Measurements from ENCODE around the gene CTSK.
"Not testable (repeated sequence)": the region's sequence is repeated elsewhere in the genome, so short reads cannot be mapped to it uniquely, and the experiment has no call there.

CTSK gene

DNA sequence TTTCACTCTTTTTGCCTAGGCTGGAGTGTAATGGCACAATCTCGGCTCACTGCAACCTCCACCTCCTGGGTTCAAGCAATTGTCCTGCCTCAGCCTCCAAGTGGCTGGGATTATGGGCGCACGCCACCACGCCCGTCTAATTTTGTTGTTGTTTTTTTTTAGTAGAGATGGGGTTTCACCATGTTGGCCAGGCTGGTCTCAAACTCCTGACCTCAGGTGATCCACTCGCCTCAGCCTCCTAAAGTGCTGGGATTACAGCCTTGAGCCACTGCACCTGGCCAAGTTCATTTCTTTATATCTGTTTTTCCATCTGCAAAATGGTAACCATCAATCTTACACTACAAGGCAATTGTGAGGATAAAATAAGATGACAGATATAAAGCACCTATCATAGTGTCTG lies 25.9 kb upstream of the CTSK start:
- WGBS (ENCODE audit: insufficient coverage, insufficient read length) = no CpG with 5 or more reads among the region's 6 CpGs
- not testable (repeated sequence) for H3K4me1 ChIP-seq (ENCODE audit: control insufficient read depth, insufficient read depth, low read length); H3K27me3 ChIP-seq (ENCODE audit: control insufficient read depth, insufficient read depth, low read length); DNase-seq (ENCODE audit: low read depth, low spot score); H3K27ac ChIP-seq (ENCODE audit: low read length); H3K4me3 ChIP-seq (ENCODE audit: low read length); H3K36me3 ChIP-seq (ENCODE audit: control insufficient read depth, insufficient read depth, low read length); H3K9me3 ChIP-seq (ENCODE audit: control insufficient read depth, insufficient read depth, low read length)

DNA sequence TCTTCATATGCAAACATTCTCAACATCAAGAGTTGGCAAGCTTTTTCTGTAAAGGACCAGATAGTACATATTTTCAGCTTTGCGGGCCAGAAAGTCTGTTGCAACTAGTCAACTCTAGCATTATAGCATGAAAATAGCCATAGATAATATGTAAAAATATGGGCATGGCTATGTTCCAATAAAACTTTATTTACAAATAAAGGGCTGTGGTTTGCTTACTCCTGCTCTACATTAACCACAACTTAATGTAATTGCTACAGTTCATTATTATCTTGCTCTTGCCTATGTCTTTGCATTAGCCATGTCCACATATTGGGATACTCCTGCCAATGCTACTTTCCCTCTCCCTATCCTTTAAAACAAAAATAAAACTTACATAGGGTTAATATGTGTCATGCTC lies 24.5 kb upstream of the CTSK start:
- Histone ChIP-seq H3K27ac (ENCODE audit: low read length) (no peak overlapping the region), H3K4me1 (ENCODE audit: control insufficient read depth, insufficient read depth, low read length) (no peaks in the 10 kb centered on the region), H3K27me3 (ENCODE audit: control insufficient read depth, insufficient read depth, low read length) (no peaks in the 10 kb centered on the region), H3K36me3 (ENCODE audit: control insufficient read depth, insufficient read depth, low read length) (no peaks in the 10 kb centered on the region; the same call in 1 of the 2 replicates), H3K4me3 (ENCODE audit: low read length) (no peak overlapping the region), H3K9me3 (ENCODE audit: control insufficient read depth, insufficient read depth, low read length) (no peaks in the 10 kb centered on the region)
- WGBS (ENCODE audit: insufficient coverage, insufficient read length) = no CpG with 5 or more reads among the region's 1 CpG
- DNase-seq (ENCODE audit: low read depth, low spot score) = no peak

DNA sequence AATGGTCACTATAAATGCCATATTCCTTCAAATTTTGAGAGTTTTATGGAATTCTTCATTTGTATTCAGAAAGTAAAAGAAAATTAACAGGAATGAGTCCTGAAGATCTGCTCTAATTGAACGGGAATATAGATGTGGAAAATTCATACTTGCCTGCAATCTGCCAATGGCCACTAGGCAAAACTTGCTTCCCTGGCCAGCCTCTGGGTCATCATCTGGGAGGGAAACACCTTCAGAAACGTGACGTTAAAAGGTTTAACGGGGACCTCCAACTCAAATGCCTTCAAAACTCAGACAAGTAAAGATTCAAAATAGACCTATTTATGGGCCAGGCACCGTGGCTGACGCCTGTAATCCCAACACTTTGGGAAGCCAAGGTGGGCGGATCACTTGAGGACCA lies 21.7 kb upstream of the CTSK start:
- no peaks in the 10 kb centered on the region for H3K27me3 ChIP-seq (ENCODE audit: control insufficient read depth, insufficient read depth, low read length)
- H3K27ac ChIP-seq (ENCODE audit: low read length) = no peak overlapping the region
- H3K4me3 ChIP-seq (ENCODE audit: low read length) = no peak overlapping the region
- no peak for DNase-seq (ENCODE audit: low read depth, low spot score)
- H3K9me3 ChIP-seq (ENCODE audit: control insufficient read depth, insufficient read depth, low read length) = no peaks in the 10 kb centered on the region
- WGBS (ENCODE audit: insufficient coverage, insufficient read length) = no CpG with 5 or more reads among the region's 7 CpGs
- no peaks in the 10 kb centered on the region for H3K4me1 ChIP-seq (ENCODE audit: control insufficient read depth, insufficient read depth, low read length)
- no peaks in the 10 kb centered on the region; the same call in 1 of the 2 replicates for H3K36me3 ChIP-seq (ENCODE audit: control insufficient read depth, insufficient read depth, low read length)

DNA sequence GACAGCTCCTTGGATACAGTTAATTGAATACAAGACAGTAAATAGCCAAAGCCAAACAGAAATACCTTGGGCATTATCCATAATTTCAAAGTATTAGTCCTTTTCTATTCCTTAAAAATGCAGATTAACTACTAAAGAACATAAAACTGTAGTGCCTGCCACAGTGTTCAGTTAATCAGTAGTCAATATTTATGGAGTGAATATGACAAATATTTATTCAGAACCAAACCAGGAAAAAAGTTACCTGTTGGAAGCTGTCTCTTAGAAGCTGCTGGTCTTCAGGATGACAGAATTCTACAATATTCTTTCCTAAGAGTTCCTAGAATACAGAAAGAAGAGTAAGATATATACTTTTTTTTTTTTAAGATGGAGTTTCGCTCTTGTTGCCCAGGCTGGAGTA lies 18.2 kb upstream of the CTSK start:
- no peak overlapping the region for H3K4me3 ChIP-seq (ENCODE audit: low read length)
- no peak for DNase-seq (ENCODE audit: low read depth, low spot score)
- no peak overlapping the region for H3K27ac ChIP-seq (ENCODE audit: low read length)
- H3K9me3 ChIP-seq (ENCODE audit: control insufficient read depth, insufficient read depth, low read length) = no peaks in the 10 kb centered on the region
- WGBS (ENCODE audit: insufficient coverage, insufficient read length) = no CpG with 5 or more reads among the region's 1 CpG
- no peaks in the 10 kb centered on the region; the same call in 1 of the 2 replicates for H3K36me3 ChIP-seq (ENCODE audit: control insufficient read depth, insufficient read depth, low read length)
- no peaks in the 10 kb centered on the region for H3K27me3 ChIP-seq (ENCODE audit: control insufficient read depth, insufficient read depth, low read length)
- no peaks in the 10 kb centered on the region for H3K4me1 ChIP-seq (ENCODE audit: control insufficient read depth, insufficient read depth, low read length)

DNA sequence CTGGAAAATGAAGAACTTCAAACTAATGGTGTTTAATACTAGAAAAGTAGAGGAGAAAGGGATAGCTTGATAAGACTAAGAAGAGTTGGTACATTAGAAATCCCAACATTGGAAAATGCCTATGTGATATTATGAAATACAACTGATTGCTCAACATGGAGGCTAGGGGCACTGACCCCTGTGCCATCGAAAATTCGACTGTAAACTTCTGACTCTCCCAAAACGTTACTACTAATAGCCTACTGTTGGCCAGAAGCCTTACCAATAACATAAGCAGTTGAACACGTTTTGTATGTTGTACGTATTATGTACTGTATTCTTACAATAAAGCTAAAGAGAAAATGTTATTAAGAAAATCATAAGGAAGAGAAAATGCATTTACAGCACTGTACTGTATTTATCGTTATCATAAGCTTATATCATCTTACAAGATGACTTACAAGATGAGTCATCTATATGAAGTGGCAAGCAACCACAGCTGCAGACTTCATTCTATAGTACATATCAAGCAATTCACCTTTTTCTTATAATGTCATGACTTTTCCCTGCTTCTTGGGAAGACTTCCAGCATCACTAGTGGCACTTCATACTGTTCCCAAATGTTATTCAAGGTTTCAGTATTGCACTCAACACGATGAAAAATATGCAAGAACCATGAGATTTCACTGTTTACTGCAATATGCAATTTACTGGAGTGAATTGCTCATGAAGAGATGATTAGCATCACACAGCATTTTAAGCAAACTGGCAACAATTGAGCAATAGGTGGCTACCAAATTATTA lies 12.9 kb upstream of the CTSK start:
- Histone ChIP-seq H3K27me3 (ENCODE audit: control insufficient read depth, insufficient read depth, low read length) (no peaks in the 10 kb centered on the region), H3K27ac (ENCODE audit: low read length) (no peak overlapping the region), H3K4me3 (ENCODE audit: low read length) (no peak overlapping the region), H3K4me1 (ENCODE audit: control insufficient read depth, insufficient read depth, low read length) (no peaks in the 10 kb centered on the region), H3K9me3 (ENCODE audit: control insufficient read depth, insufficient read depth, low read length) (no peaks in the 10 kb centered on the region), H3K36me3 (ENCODE audit: control insufficient read depth, insufficient read depth, low read length) (peaks cover 6% of the 10 kb centered on the region; the same call in 1 of the 2 replicates)
- DNase-seq (ENCODE audit: low read depth, low spot score) = no peak
- no CpG with 5 or more reads among the region's 7 CpGs for WGBS (ENCODE audit: insufficient coverage, insufficient read length)

DNA sequence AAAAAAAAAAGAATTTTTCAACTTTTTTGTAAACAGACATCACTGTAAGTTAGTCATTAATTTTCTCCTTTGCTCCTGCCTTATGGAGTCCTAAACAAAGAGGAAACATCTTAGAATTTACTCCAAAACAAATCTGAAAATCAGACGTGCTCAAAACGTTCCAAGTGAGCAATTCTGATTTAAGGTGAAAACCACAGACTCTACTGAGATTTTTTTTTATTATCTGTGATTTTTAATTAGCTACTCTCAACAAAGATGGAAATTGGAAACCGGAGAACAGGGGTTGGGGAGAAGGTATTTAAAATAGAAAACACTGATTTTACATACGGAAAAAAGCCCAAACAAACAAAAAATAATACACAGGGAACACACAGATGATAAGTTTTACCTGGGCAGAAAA lies 7.8 kb upstream of the CTSK start:
- no peak for DNase-seq (ENCODE audit: low read depth, low spot score)
- H3K4me3 ChIP-seq (ENCODE audit: low read length) = no peak overlapping the region
- no peaks in the 10 kb centered on the region for H3K27me3 ChIP-seq (ENCODE audit: control insufficient read depth, insufficient read depth, low read length)
- WGBS (ENCODE audit: insufficient coverage, insufficient read length) = no CpG with 5 or more reads among the region's 4 CpGs
- peaks cover 16% of the 10 kb centered on the region; the same call in 1 of the 2 replicates for H3K36me3 ChIP-seq (ENCODE audit: control insufficient read depth, insufficient read depth, low read length)
- H3K9me3 ChIP-seq (ENCODE audit: control insufficient read depth, insufficient read depth, low read length) = no peaks in the 10 kb centered on the region
- no peak overlapping the region for H3K27ac ChIP-seq (ENCODE audit: low read length)
- H3K4me1 ChIP-seq (ENCODE audit: control insufficient read depth, insufficient read depth, low read length) = no peaks in the 10 kb centered on the region

DNA sequence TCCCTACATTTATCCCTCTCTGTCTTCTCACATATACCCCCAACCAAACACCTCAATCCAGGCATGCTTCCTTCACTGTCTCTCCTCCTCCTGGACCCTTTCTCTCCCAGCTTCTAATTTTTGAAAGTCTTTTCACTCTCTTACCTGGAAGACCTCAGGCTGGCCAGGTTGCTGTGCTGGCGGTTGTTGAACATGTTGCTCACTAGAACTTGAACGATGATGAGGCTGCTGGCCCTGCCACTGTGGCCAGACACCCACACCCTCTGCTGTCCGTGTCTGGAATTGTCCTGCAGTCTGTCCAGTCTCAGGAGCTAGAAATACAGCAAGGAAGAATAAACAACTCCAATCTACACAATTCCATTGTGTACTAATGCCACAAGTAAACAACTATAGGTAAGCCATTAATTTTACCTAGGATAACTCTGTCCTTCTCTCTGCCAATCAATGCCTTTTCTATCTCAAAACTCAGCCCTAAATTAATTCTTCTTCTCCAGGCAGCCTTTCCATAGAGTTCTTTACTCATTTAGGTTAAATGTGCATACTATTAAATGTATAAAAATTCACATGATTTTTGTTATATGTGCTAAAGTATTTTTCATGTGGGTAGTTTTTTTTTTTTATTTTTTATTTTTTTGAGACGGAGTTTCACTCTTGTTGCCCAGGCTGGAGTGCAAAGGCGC lies 5.1 kb upstream of the CTSK start:
- Histone ChIP-seq H3K4me1 (ENCODE audit: control insufficient read depth, insufficient read depth, low read length) (0 out of 2 replicates have a peak, but pooled peaks cover under 1% of the 10 kb centered on the region), H3K4me3 (ENCODE audit: low read length) (no peak overlapping the region), H3K27me3 (ENCODE audit: control insufficient read depth, insufficient read depth, low read length) (no peaks in the 10 kb centered on the region), H3K9me3 (ENCODE audit: control insufficient read depth, insufficient read depth, low read length) (no peaks in the 10 kb centered on the region), H3K36me3 (ENCODE audit: control insufficient read depth, insufficient read depth, low read length) (peaks cover 16% of the 10 kb centered on the region; the same call in 1 of the 2 replicates), H3K27ac (ENCODE audit: low read length) (no peak overlapping the region)
- no CpG with 5 or more reads among the region's 5 CpGs for WGBS (ENCODE audit: insufficient coverage, insufficient read length)
- DNase-seq (ENCODE audit: low read depth, low spot score) = no peak

DNA sequence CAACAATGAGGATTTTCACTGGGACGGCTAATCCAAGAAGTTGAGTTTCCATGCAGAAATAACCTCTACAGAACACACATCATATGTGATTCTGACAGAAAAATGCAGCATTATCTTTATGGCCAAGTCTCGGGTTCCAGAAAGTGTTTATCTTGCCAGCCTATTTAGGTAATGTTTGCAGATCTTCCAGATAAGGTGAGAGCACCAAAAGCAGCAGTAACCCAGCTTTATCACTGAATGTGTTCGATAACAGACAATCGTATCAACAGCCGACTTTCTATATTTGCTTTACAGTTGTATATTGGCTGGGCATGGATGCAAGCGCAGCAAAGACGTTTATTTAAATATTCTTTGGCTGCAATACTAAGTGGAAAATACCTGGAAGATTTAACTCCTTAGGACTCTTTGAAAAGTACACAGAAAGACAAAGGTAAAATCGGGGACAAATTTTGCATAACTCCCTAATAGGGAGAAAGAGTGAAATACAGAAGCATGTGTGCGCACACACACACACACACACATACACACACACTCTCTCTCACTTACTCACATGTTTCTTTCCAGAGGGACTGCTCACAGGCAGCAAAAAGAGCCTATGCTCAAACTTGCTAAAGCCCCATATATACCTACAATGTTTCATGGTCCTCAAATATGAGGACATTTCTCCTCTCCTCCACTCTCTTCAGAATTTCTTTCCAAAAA lies 3.0 kb upstream of the CTSK start:
- Histone ChIP-seq H3K4me3 (ENCODE audit: low read length) (no peak overlapping the region), H3K9me3 (ENCODE audit: control insufficient read depth, insufficient read depth, low read length) (no peaks in the 10 kb centered on the region), H3K27ac (ENCODE audit: low read length) (no peak overlapping the region), H3K4me1 (ENCODE audit: control insufficient read depth, insufficient read depth, low read length) (0 out of 2 replicates have a peak, but pooled peaks cover 4% of the 10 kb centered on the region), H3K36me3 (ENCODE audit: control insufficient read depth, insufficient read depth, low read length) (peaks cover 9% of the 10 kb centered on the region; the same call in 1 of the 2 replicates), H3K27me3 (ENCODE audit: control insufficient read depth, insufficient read depth, low read length) (no peaks in the 10 kb centered on the region)
- DNase-seq (ENCODE audit: low read depth, low spot score) = no peak
- WGBS (ENCODE audit: insufficient coverage, insufficient read length) = no CpG with 5 or more reads among the region's 9 CpGs

DNA sequence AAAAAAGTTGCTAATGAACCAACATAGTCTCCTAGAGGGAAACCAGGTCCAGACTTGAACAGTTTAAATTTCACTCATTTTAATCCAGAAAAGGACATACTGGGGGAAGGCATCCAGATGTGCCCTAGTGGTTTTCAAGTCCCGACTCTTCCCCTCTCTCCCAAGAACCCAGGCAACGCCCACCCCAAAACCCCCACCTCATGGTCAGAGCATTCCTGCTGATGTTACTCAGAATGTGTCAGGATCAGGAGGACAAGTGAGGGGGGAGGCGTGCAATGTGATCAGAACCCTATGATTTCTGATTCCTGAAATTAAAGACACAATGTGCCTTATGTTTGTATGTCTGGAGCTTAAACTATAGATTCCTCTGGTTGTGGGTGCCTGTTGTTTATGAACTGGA lies 1.6 kb upstream of the CTSK start:
- Histone ChIP-seq H3K9me3 (ENCODE audit: control insufficient read depth, insufficient read depth, low read length) (no peaks in the 10 kb centered on the region), H3K4me1 (ENCODE audit: control insufficient read depth, insufficient read depth, low read length) (0 out of 2 replicates have a peak, but pooled peaks cover 4% of the 10 kb centered on the region), H3K4me3 (ENCODE audit: low read length) (no peak overlapping the region), H3K36me3 (ENCODE audit: control insufficient read depth, insufficient read depth, low read length) (peaks cover 9% of the 10 kb centered on the region; the same call in 1 of the 2 replicates), H3K27ac (ENCODE audit: low read length) (no peak overlapping the region), H3K27me3 (ENCODE audit: control insufficient read depth, insufficient read depth, low read length) (no peaks in the 10 kb centered on the region)
- WGBS (ENCODE audit: insufficient coverage, insufficient read length) = no CpG with 5 or more reads among the region's 3 CpGs
- no peak for DNase-seq (ENCODE audit: low read depth, low spot score)

DNA sequence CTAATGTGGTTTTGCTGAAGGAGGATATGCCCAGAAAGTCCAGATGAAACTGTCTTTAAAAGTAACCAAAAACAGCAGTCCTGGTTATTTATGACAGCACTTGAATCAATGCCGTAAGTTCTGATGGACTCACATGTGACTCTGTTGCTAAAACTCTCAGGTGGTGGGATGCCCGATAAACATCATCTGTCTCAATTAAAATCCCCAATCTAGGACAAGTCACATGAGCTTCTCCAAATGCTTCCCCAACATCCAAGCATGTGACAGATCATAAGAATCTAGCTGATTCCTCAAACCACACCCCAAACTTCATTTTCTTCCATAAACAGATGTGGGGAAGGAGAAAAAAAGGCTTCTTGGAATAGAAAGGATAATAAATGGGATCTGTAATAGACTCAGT lies 786 bp upstream of the CTSK start:
- no CpG with 5 or more reads among the region's 2 CpGs for WGBS (ENCODE audit: insufficient coverage, insufficient read length)

More for the DNA sequence above, 786 bp upstream of the CTSK start:
- H3K27ac ChIP-seq (ENCODE audit: low read length) = no peak overlapping the region
- H3K36me3 ChIP-seq (ENCODE audit: control insufficient read depth, insufficient read depth, low read length) = peaks cover 6% of the 10 kb centered on the region; the same call in 1 of the 2 replicates
- H3K9me3 ChIP-seq (ENCODE audit: control insufficient read depth, insufficient read depth, low read length) = no peaks in the 10 kb centered on the region
- H3K4me3 ChIP-seq (ENCODE audit: low read length) = no peak overlapping the region
- no peaks in the 10 kb centered on the region for H3K27me3 ChIP-seq (ENCODE audit: control insufficient read depth, insufficient read depth, low read length)
- H3K4me1 ChIP-seq (ENCODE audit: control insufficient read depth, insufficient read depth, low read length) = 0 out of 2 replicates have a peak, but pooled peaks cover 4% of the 10 kb centered on the region
- no peak for DNase-seq (ENCODE audit: low read depth, low spot score)

Measured in iPS DF 6.9 (cell line).